Measurements from ENCODE around the gene NUDCD3.

The NUDCD3 gene

DNA sequence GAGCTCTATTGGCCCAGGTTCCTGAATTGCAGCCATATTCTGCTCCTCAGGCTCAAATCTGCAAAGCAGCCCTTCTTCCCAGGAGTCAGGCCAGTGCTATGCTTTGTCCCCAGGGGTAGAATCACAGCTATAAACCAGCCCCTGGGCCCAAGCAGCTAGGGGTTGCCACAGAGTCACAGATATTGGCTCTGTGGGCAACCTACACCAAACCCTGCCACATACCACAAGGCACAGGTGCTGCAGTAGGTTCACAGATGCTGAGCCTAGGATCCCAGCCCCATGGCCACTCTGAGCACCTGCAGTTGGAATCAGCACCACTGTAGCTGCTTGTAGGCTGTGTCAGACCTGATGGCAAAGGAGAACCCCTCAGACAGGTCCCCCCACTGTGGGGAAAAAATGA, 122.0 kb downstream of the NUDCD3 start:
- no peak for TF ChIP-seq CTCF (IDR thresholded peaks at IDR 0.05; ENCODE audit: low read depth, low read length)
- DNase-seq (ENCODE audit: low read depth, low spot score), result no peak
- H3K4me3 ChIP-seq (ENCODE audit: low read depth, low read length), result no peak overlapping the region
- in situ Hi-C loops (cut with HindIII; ENCODE audit: low sequenced_read_pairs), result no loop called here

GRCh38 chr7:44367475-44368043, 122.9 kb downstream of the NUDCD3 start:
- H3K4me3 ChIP-seq (ENCODE audit: low read depth, low read length), result no peak overlapping the region
- in situ Hi-C loops (cut with HindIII; ENCODE audit: low sequenced_read_pairs), result no loop called here
- no peak for TF ChIP-seq CTCF (IDR thresholded peaks at IDR 0.05; ENCODE audit: low read depth, low read length)
- DNase-seq (ENCODE audit: low read depth, low spot score), result no peak

DNA sequence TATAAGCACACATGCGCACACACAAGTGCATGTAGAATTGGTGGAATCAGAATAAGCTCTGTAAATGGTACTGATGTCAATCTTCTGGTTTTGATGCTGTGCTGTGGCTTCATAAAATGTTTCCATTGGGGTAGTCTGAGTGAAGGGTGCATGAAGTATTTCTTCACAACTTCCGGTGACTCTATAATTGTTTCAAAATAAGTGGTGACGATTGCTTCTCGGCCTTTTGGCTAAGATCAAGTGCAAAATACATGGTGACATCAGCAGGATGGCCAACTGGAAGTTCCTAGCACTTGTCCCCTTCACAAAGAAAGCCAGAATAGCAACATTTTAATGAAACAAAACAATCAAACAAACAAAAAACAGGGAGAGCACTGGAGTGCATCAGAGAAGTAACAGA, 123.5 kb downstream of the NUDCD3 start:
- no peak for DNase-seq (ENCODE audit: low read depth, low spot score)
- in situ Hi-C loops (cut with HindIII; ENCODE audit: low sequenced_read_pairs), result no loop called here
- H3K4me3 ChIP-seq (ENCODE audit: low read depth, low read length), result no peak overlapping the region
- no peak for TF ChIP-seq CTCF (IDR thresholded peaks at IDR 0.05; ENCODE audit: low read depth, low read length)

- no peak for TF ChIP-seq CTCF (IDR thresholded peaks at IDR 0.05; ENCODE audit: low read depth, low read length)
- H3K4me3 ChIP-seq (ENCODE audit: low read depth, low read length), result no peak overlapping the region
- in situ Hi-C loops (cut with HindIII; ENCODE audit: low sequenced_read_pairs), result no loop called here
- no peak for DNase-seq (ENCODE audit: low read depth, low spot score)
Measured at GRCh38 chr7:44353668-44354067, 136.8 kb downstream of the NUDCD3 start.

GRCh38 chr7:44348851-44349781, 141.3 kb downstream of the NUDCD3 start:
- in situ Hi-C loops (cut with HindIII; ENCODE audit: low sequenced_read_pairs), result no loop called here
- H3K4me3 ChIP-seq (ENCODE audit: low read depth, low read length), result no peak overlapping the region
- TF ChIP-seq CTCF (IDR thresholded peaks at IDR 0.05; ENCODE audit: low read depth, low read length), result no peak
- no peak for DNase-seq (ENCODE audit: low read depth, low spot score)

DNA sequence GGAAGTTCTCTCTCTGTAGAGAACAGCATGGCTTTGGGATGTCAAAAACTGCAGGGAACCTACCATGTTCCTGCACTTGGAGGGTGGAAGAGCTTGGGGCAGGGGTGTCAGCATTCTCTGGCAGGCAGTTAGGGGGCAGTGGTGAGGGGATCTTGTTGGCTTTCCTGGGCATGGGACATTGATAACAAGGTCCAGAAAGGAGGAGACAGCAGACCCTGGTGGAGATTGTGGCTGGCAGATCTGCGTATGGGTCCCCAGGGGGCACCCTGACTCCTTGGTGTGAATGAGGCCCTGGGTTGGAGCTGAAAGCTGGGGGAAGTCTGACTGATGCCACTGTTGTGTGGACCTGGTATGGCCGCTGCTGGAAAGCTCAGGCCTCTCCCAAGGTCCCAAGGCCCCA, 142.2 kb downstream of the NUDCD3 start:
- peak; percentile 41 for DNase-seq (ENCODE audit: low read depth, low spot score)
- no peak overlapping the region for H3K4me3 ChIP-seq (ENCODE audit: low read depth, low read length)
- in situ Hi-C loops (cut with HindIII; ENCODE audit: low sequenced_read_pairs), result no loop called here
- peak; percentile 59 for TF ChIP-seq CTCF (IDR thresholded peaks at IDR 0.05; ENCODE audit: low read depth, low read length)

All from astrocyte of the spinal cord (primary cell).